HG03439 (cell line): Measurements from ENCODE around the gene STRBP.

Source experiments
- ATAC-seq: cut with Tn5 transposase; IDR thresholded peaks from one replicate; pipeline ENCODE4 v1.9.1; 2021; ENCODE audit warnings: mild to moderate bottlenecking, moderate library complexity; ENCODE audit not compliant: unreplicated experiment

The STRBP gene

GRCh38 chr9:123104807-123105206 is 163.6 kb downstream of the STRBP start:
- no peak for ATAC-seq

GRCh38 chr9:123102375-123103113 is 165.8 kb downstream of the STRBP start:
- ATAC-seq, result no peak

- ATAC-seq, result no peak
Measured at GRCh38 chr9:123099548-123099947, 168.8 kb downstream of the STRBP start.

GRCh38 chr9:123099042-123099441 is 169.3 kb downstream of the STRBP start:
- no peak for ATAC-seq

- ATAC-seq, result no peak
Measured at GRCh38 chr9:123098096-123098459, 170.3 kb downstream of the STRBP start.

GRCh38 chr9:123097430-123098095 is 170.8 kb downstream of the STRBP start:
- no peak for ATAC-seq

GRCh38 chr9:123096987-123097386 is 171.4 kb downstream of the STRBP start:
- ATAC-seq, result no peak

GRCh38 chr9:123093141-123093540 is 175.2 kb downstream of the STRBP start:
- ATAC-seq, result no peak

- ATAC-seq, result no peak
Measured at GRCh38 chr9:123091459-123091858, 176.9 kb downstream of the STRBP start.

GRCh38 chr9:123090956-123091355 is 177.4 kb downstream of the STRBP start:
- ATAC-seq, result no peak

GRCh38 chr9:123090198-123090896 is 178.0 kb downstream of the STRBP start:
- no peak for ATAC-seq

GRCh38 chr9:123089790-123090189 is 178.6 kb downstream of the STRBP start:
- no peak for ATAC-seq

- no peak for ATAC-seq
Measured at GRCh38 chr9:123089040-123089439, 179.3 kb downstream of the STRBP start.

- no peak for ATAC-seq
Measured at GRCh38 chr9:123087359-123087888, 181.0 kb downstream of the STRBP start.

- ATAC-seq, result no peak
Measured at GRCh38 chr9:123085916-123086315, 182.5 kb downstream of the STRBP start.

- ATAC-seq, result no peak
Measured at GRCh38 chr9:123084256-123084655, 184.1 kb downstream of the STRBP start.

- no peak for ATAC-seq
Measured at GRCh38 chr9:123083680-123084079, 184.7 kb downstream of the STRBP start.

- ATAC-seq, result no peak
Measured at GRCh38 chr9:123081824-123082223, 186.6 kb downstream of the STRBP start.

- no peak for ATAC-seq
Measured at GRCh38 chr9:123080444-123080843, 187.9 kb downstream of the STRBP start.

- no peak for ATAC-seq
Measured at GRCh38 chr9:123074628-123075027, 193.8 kb downstream of the STRBP start.

GRCh38 chr9:123073991-123074422 is 194.4 kb downstream of the STRBP start:
- ATAC-seq, result no peak

- no peak for ATAC-seq
Measured at GRCh38 chr9:123073441-123073840, 194.9 kb downstream of the STRBP start.
